ES-I3 (cell line): ENCODE data around the gene ZNF48.
A peak's percentile ranks its signal among the peaks of the same experiment; 100 is the strongest.

ENCODE experiments used
- H3K36me3 ChIP-seq: 2 replicates; pipeline ENCODE4 v1.6.1; 2013; ENCODE audit warnings: mild to moderate bottlenecking, low read length, control low read depth, moderate library complexity; ENCODE audit not compliant: insufficient read depth
- H3K4me1 ChIP-seq: 2 replicates; pipeline ENCODE4 v1.6.1; 2013; ENCODE audit warnings: mild to moderate bottlenecking, control low read depth, low read length; ENCODE audit not compliant: insufficient read depth
- H3K9ac ChIP-seq: 2 replicates; pipeline ENCODE4 v1.6.1; 2013; ENCODE audit warnings: low read depth, mild to moderate bottlenecking, low read length, moderate library complexity
- H3K9me3 ChIP-seq: 2 replicates; pipeline ENCODE4 v1.6.1; 2013; ENCODE audit warnings: mild to moderate bottlenecking, low read length, moderate library complexity; ENCODE audit not compliant: control insufficient read depth, insufficient read depth

Gene ZNF48

DNA sequence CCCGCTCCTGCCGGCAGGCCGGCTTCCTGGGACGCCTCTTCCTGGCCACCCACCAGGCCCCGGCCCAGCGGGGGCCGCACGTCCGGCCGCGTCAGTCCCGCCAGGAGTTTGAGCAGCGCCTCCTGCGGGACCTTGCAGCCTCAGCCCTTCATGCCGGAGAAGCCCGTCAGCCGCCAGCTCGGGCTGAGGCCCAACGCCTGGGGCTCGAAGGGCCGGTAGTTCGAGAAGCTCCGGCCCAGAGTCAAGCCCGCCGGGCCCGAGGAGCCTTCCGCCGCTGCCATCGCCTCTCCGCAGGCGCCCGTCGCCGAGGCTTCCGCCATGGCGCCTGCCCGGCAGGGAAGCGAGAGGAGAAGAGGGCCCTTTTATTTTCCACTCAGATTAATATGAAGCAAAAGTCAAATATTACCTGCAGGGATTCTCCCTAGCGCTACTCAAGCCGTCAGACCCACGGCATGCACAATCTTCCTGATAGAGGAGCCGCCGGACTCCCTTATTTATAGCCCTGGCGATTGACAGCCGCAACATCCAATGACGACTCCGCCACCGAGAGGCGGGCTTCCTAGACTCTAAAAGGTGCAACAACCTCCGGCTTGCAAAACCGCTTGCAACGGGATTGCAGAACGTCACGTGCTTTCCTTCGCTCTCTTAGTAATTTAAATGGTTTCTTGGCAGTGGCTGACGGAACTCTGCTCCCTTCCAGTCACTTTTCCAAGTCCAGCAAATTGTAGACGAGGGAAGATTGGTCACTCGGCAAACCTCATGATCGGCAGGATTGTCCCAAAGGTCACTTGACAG is 50.4 kb downstream of the ZNF48 start, which contains the start of gene SEPHS2:
TSS of gene SEPHS2 (minus strand) at position 467 of the 795 bp plus-strand sequence. CDS start at position 320, 147 bp downstream.
- peaks cover 6% of the 10 kb centered on the region; the same call in 1 of the 2 replicates for H3K36me3 ChIP-seq
- H3K9ac ChIP-seq = peak within 1 kb of the TSS; percentile 96
- no peaks in the 10 kb centered on the region for H3K4me1 ChIP-seq
- H3K9me3 ChIP-seq = peaks cover 3% of the 10 kb centered on the region; the same call in 1 of the 2 replicates

DNA sequence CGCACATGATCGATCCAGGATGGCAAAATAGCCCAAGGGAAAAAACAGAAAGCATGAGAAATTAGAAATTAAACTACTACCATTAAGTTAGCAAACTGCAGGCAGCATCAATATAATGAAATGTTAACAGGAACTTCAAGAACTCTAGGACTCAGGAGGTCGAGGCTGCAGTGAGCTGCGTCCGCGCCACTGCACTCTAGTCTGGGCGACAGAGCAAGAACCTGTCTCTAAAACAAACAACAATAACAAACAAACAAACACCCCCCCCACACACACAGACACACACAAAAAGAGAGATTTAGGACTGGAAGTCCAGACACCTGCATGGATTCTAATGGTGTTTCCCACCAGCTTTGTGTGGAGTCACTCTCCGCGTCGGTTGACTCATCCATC is 51.0 kb downstream of the ZNF48 start:
- H3K9ac ChIP-seq = peak overlapping the region; percentile 96
- no peaks in the 10 kb centered on the region for H3K4me1 ChIP-seq
- H3K36me3 ChIP-seq = peaks cover 6% of the 10 kb centered on the region; the same call in 1 of the 2 replicates
- peaks cover 3% of the 10 kb centered on the region; the same call in 1 of the 2 replicates for H3K9me3 ChIP-seq

DNA sequence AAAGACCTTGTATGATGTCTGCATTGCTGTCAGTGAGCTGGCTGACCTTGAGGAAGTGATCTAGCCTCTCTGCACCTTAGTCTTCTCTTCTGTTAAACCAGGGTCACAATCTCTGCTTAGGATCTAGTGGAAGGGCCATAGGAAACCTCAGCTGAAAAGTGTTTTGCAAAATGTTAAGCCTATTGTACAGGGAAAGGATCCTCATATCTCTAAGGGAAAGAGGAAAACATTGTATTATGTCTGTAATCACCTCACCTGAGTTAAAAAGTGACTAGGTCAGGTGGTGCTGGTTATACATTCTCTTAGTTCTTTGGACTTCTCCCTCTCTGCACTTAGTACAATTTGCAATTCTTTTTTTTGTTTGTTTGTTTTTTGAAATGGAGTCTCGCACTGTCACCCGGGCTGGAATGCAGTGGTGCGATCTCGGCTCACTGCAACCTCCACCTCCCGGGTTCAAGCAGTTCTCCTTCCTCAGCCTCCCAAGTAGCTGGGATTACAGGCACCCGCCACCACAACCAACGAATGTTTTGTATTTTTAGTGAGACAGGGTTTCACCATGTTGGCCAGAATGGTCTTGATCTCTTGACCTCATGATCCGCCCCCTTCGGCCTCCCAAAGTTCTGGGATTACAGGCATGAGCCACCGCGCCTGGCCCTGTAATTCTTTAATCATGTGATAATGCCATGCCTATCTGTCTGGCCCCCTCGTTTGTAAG is 52.4 kb downstream of the ZNF48 start:
- H3K36me3 ChIP-seq = peaks cover 6% of the 10 kb centered on the region; the same call in 1 of the 2 replicates
- H3K9ac ChIP-seq = no peak overlapping the region
- H3K9me3 ChIP-seq = peaks cover 3% of the 10 kb centered on the region; the same call in 1 of the 2 replicates
- H3K4me1 ChIP-seq = no peaks in the 10 kb centered on the region

DNA sequence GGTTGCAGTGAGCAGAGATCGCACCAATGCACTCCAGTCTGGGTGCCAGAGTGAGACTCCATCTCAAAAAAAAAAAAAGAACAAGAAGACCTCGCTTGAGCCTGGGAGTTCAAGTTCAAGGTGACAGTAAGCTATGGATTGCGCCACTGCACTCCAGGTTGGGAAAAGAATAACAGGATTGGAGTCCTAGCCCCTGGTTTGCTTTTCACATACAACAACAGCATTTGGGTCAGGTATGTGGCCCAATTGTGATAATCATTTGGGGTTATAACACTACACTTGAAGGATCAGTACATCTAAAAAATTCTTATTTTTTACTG is 53.9 kb downstream of the ZNF48 start:
- Histone ChIP-seq H3K36me3 (peaks cover 3% of the 10 kb centered on the region; the same call in 1 of the 2 replicates), H3K9ac (no peak overlapping the region), H3K4me1 (no peaks in the 10 kb centered on the region), H3K9me3 (no peaks in the 10 kb centered on the region)
